Measurements from ENCODE around the gene CBFB. TPM values are rescaled to one million over a fixed set of nuclear protein-coding genes. Genes with fewer than 3 reads are reported as not detected.

Gene CBFB
- total and polyA plus RNA-seq, 7 experiments from 2014 or later: 53.2 to 223 (median 81.2) TPM

GRCh38 chr16:67149276-67150046 lies 120.5 kb downstream of the CBFB start:
- peaks cover 5 to 43% (median 29%) of the 10 kb centered on the region in 5 donors for H3K36me3 Mint-ChIP-seq
- Histone ChIP-seq H3K4me1 (ENCODE audit: control insufficient read depth in 2 of 2, insufficient read depth in 2 of 2, low read length in 2 of 2) (peaks cover 0 to 4% of the 10 kb centered on the region in 2 donors), H3K36me3 (ENCODE audit: control insufficient read depth in 2 of 3, insufficient read depth in 3 of 3, low read length in 3 of 3) (peaks cover 0 to 35% (median 8%) of the 10 kb centered on the region in 3 experiments), H3K27ac (ENCODE audit: low read depth, low read length) (no peak overlapping the region), H3K4me3 (ENCODE audit: low read length) (no peak overlapping the region), H3K27me3 (ENCODE audit: control insufficient read depth in 2 of 2, insufficient read depth in 2 of 2, low read length in 2 of 2) (no peaks in the 10 kb centered on the region), H3K9me3 (ENCODE audit: control insufficient read depth in 2 of 3, low read length in 3 of 3) (no peaks in the 10 kb centered on the region)
- peaks cover 0 to 2% (median 0%) of the 10 kb centered on the region in 11 donors for H3K9me3 Mint-ChIP-seq
- peaks cover 11 to 36% (median 15%) of the 10 kb centered on the region in 7 donors for H3K4me1 Mint-ChIP-seq
- H3K27me3 Mint-ChIP-seq: peaks cover 0 to 12% (median 6%) of the 10 kb centered on the region in 5 donors
- intact Hi-C loops (cut with micrococcal nuclease): loop anchor here in 1 of 2 donors (2.0 kb wide), 1 partner anchor 41 kb away; the partner anchor contains the start of gene PHAF1
- ATAC-seq (no peak), DNase-seq (no peak)
- H3K4me3 Mint-ChIP-seq: peak overlapping the region in 8 of 10 donors; percentile 14 to 61 (median 44)
- CTCF ChIA-PET: no interaction called here
- POLR2A ChIA-PET: no interaction called here
- H3K27ac Mint-ChIP-seq: peak overlapping the region in 1 of 9 donors; percentile 49

- peaks cover 0 to 4% of the 10 kb centered on the region in 2 donors for H3K4me1 ChIP-seq (ENCODE audit: control insufficient read depth in 2 of 2, insufficient read depth in 2 of 2, low read length in 2 of 2)
- DNase-seq: peak in 1 of 9 donors; percentile 64
- ATAC-seq: peak; percentile 67
- no peaks in the 10 kb centered on the region for H3K9me3 ChIP-seq (ENCODE audit: control insufficient read depth in 2 of 3, low read length in 3 of 3)
- POLR2A ChIA-PET: interaction anchor here (0.7 to 2.4 kb wide), 4 partner anchors 9 to 122 kb away, joined by 3 to 10 read pairs (median 4); partner anchors contain the start of genes FBXL8 and TRADD
- H3K27ac Mint-ChIP-seq: no peak overlapping the region
- H3K4me3 ChIP-seq (ENCODE audit: low read length): peak overlapping the region; percentile 63
- H3K27me3 Mint-ChIP-seq: peaks cover 0 to 12% (median 6%) of the 10 kb centered on the region in 5 donors
- peak overlapping the region in 5 of 10 donors; percentile 25 to 82 (median 74) for H3K4me3 Mint-ChIP-seq
- peaks cover 0 to 1% (median 0%) of the 10 kb centered on the region in 11 donors for H3K9me3 Mint-ChIP-seq
- H3K4me1 Mint-ChIP-seq: peaks cover 11 to 38% (median 15%) of the 10 kb centered on the region in 7 donors
- no peaks in the 10 kb centered on the region for H3K27me3 ChIP-seq (ENCODE audit: control insufficient read depth in 2 of 2, insufficient read depth in 2 of 2, low read length in 2 of 2)
- H3K27ac ChIP-seq (ENCODE audit: low read depth, low read length): no peak overlapping the region
- CTCF ChIA-PET: interaction anchor here (2.1 kb wide), 1 partner anchor 137 kb away, joined by 5 read pairs; no protein-coding TSS in a partner anchor
- H3K36me3 Mint-ChIP-seq: peaks cover 5 to 35% (median 21%) of the 10 kb centered on the region in 5 donors
- intact Hi-C loops (cut with micrococcal nuclease): loop anchor here in 1 of 2 donors (2.0 kb wide), 1 partner anchor 41 kb away; the partner anchor contains the start of gene PHAF1
- H3K36me3 ChIP-seq (ENCODE audit: control insufficient read depth in 2 of 3, insufficient read depth in 3 of 3, low read length in 3 of 3): peaks cover 0 to 27% (median 4%) of the 10 kb centered on the region in 3 experiments
Measured at GRCh38 chr16:67150047-67150832, 121.3 kb downstream of the CBFB start.

Other genes with a start within 250 kb of the CBFB start
- under 1 TPM in 4 of 5 experiments, not detected in 1; 0.16 to 0.83 (median 0.37) TPM for gene TERB1, start 227.6 kb upstream of the CBFB start, total RNA-seq
- gene TERB1, start 227.6 kb upstream of the CBFB start, polyA plus RNA-seq: not detected
- gene NAE1, start 198.2 kb upstream of the CBFB start, total RNA-seq: 10 to 100 TPM; 62.3 to 96.6 (median 90.7) TPM
- gene NAE1, start 198.2 kb upstream of the CBFB start, polyA plus RNA-seq: 100 to 1,000 TPM; 103 TPM
- not detected for gene CA7, start 184.7 kb upstream of the CBFB start, total RNA-seq
- gene CA7, start 184.7 kb upstream of the CBFB start, polyA plus RNA-seq: not detected
- 10 to 100 TPM in 3 of 5 experiments, 1 to 10 TPM in 2; 4.5 to 24.0 (median 15.9) TPM for gene PDP2, start 148.6 kb upstream of the CBFB start, total RNA-seq
- gene PDP2, start 148.6 kb upstream of the CBFB start, polyA plus RNA-seq: 1 to 10 TPM; 1.6 to 2.6 TPM
- not detected for gene CDH16, start 110.3 kb upstream of the CBFB start, total RNA-seq
- gene CDH16, start 110.3 kb upstream of the CBFB start, polyA plus RNA-seq: not detected
- gene RRAD, start 103.6 kb upstream of the CBFB start, total RNA-seq: 1 to 10 TPM in 1 of 5 experiments, under 1 TPM in 4; 0.24 to 1.6 (median 0.88) TPM
- gene RRAD, start 103.6 kb upstream of the CBFB start, polyA plus RNA-seq: not detected
- 100 to 1,000 TPM in 1 of 5 experiments, 10 to 100 TPM in 4; 47.0 to 116 (median 58.5) TPM for gene CIAO2B, start 94.7 kb upstream of the CBFB start, total RNA-seq
- 10 to 100 TPM; 89.0 to 93.4 TPM for gene CIAO2B, start 94.7 kb upstream of the CBFB start, polyA plus RNA-seq
- gene CES2, start 93.6 kb upstream of the CBFB start, total RNA-seq: 10 to 100 TPM; 40.5 to 64.7 (median 55.3) TPM
- 10 to 100 TPM; 29.2 to 43.6 TPM for gene CES2, start 93.6 kb upstream of the CBFB start, polyA plus RNA-seq
- gene CES3, start 67.9 kb upstream of the CBFB start, total RNA-seq: 10 to 100 TPM in 1 of 5 experiments, under 1 TPM in 3, not detected in 1; 0.32 to 11.5 (median 0.77) TPM
- not detected for gene CES3, start 67.9 kb upstream of the CBFB start, polyA plus RNA-seq
- gene CES4A, start 40.6 kb upstream of the CBFB start, total RNA-seq: 10 to 100 TPM; 17.2 to 53.8 (median 20.8) TPM
- 1 to 10 TPM; 5.1 to 7.6 TPM for gene CES4A, start 40.6 kb upstream of the CBFB start, polyA plus RNA-seq
- 10 to 100 TPM; 17.8 to 29.6 (median 21.2) TPM for gene PHAF1, start 80.8 kb downstream of the CBFB start, total RNA-seq
- 10 to 100 TPM in 1 of 2 donors, 1 to 10 TPM in 1; 8.9 to 21.4 TPM for gene PHAF1, start 80.8 kb downstream of the CBFB start, polyA plus RNA-seq
- 10 to 100 TPM in 1 of 5 experiments, 1 to 10 TPM in 4; 1.9 to 13.2 (median 2.7) TPM for gene B3GNT9, start 121.8 kb downstream of the CBFB start, total RNA-seq
- 1 to 10 TPM in 1 of 2 donors, under 1 TPM in 1; 0.78 to 2.4 TPM for gene B3GNT9, start 121.8 kb downstream of the CBFB start, polyA plus RNA-seq
- gene TRADD, start 130.8 kb downstream of the CBFB start, total RNA-seq: 10 to 100 TPM; 47.0 to 92.8 (median 52.8) TPM
- 10 to 100 TPM; 69.8 to 71.1 TPM for gene TRADD, start 130.8 kb downstream of the CBFB start, polyA plus RNA-seq
- gene FBXL8, start 130.8 kb downstream of the CBFB start, total RNA-seq: 10 to 100 TPM in 2 of 5 experiments, 1 to 10 TPM in 3; 8.7 to 84.7 (median 9.7) TPM
- gene FBXL8, start 130.8 kb downstream of the CBFB start, polyA plus RNA-seq: 1 to 10 TPM; 5.2 to 7.8 TPM
- gene HSF4, start 135.6 kb downstream of the CBFB start, total RNA-seq: 100 to 1,000 TPM in 1 of 5 experiments, 10 to 100 TPM in 2, 1 to 10 TPM in 2; 9.9 to 150 (median 15.5) TPM
- not detected for gene HSF4, start 135.6 kb downstream of the CBFB start, polyA plus RNA-seq
- 10 to 100 TPM in 1 of 5 experiments, 1 to 10 TPM in 3, under 1 TPM in 1; 0.89 to 66.0 (median 1.8) TPM for gene NOL3, start 141.4 kb downstream of the CBFB start, total RNA-seq
- gene NOL3, start 141.4 kb downstream of the CBFB start, polyA plus RNA-seq: not detected
- 10 to 100 TPM in 3 of 5 experiments, 1 to 10 TPM in 2; 4.3 to 88.1 (median 11.0) TPM for gene MATCAP1, start 154.8 kb downstream of the CBFB start, total RNA-seq
- gene MATCAP1, start 154.8 kb downstream of the CBFB start, polyA plus RNA-seq: under 1 TPM; 0.48 to 0.78 TPM
- under 1 TPM in 2 of 5 experiments, not detected in 3; 0.58 to 0.73 TPM for gene EXOC3L1, start 161.0 kb downstream of the CBFB start, total RNA-seq
- not detected for gene EXOC3L1, start 161.0 kb downstream of the CBFB start, polyA plus RNA-seq
- gene E2F4, start 163.0 kb downstream of the CBFB start, total RNA-seq: 100 to 1,000 TPM in 1 of 5 experiments, 10 to 100 TPM in 4; 67.1 to 133 (median 73.0) TPM
- 10 to 100 TPM; 59.4 to 97.9 TPM for gene E2F4, start 163.0 kb downstream of the CBFB start, polyA plus RNA-seq
- 1 to 10 TPM; 2.6 to 9.1 (median 7.5) TPM for gene ELMO3, start 170.0 kb downstream of the CBFB start, total RNA-seq
- under 1 TPM in 1 of 2 donors, not detected in 1; 0.07 TPM for gene ELMO3, start 170.0 kb downstream of the CBFB start, polyA plus RNA-seq
- gene TMEM208, start 198.0 kb downstream of the CBFB start, total RNA-seq: 10 to 100 TPM; 27.6 to 44.8 (median 32.7) TPM
- gene TMEM208, start 198.0 kb downstream of the CBFB start, polyA plus RNA-seq: 10 to 100 TPM; 79.7 to 88.3 TPM
- gene FHOD1, start 218.3 kb downstream of the CBFB start, total RNA-seq: 10 to 100 TPM; 23.7 to 81.7 (median 35.1) TPM
- gene FHOD1, start 218.3 kb downstream of the CBFB start, polyA plus RNA-seq: 1 to 10 TPM; 3.6 to 3.7 TPM
- 1 to 10 TPM; 1.7 to 3.7 (median 2.2) TPM for gene SLC9A5, start 219.8 kb downstream of the CBFB start, total RNA-seq
- gene SLC9A5, start 219.8 kb downstream of the CBFB start, polyA plus RNA-seq: under 1 TPM; 0.11 to 0.18 TPM